HG03575 (cell line): ENCODE results near the gene PTPRN2.

Source experiments
- ATAC-seq: cut with Tn5 transposase; IDR thresholded peaks from one replicate; pipeline ENCODE4 v1.9.1; 2021; ENCODE audit not compliant: unreplicated experiment, insufficient number of reproducible peaks, low FRiP score; ENCODE audit errors: extremely low read depth

Gene PTPRN2

GRCh38 chr7:157837561-157837960 lies 750.1 kb downstream of the PTPRN2 start:
- ATAC-seq, result no peak

- no peak for ATAC-seq
Observed at GRCh38 chr7:157837047-157837446, 750.6 kb downstream of the PTPRN2 start.

GRCh38 chr7:157834501-157835163 lies 753.0 kb downstream of the PTPRN2 start:
- ATAC-seq, result no peak

GRCh38 chr7:157832866-157833607 lies 754.6 kb downstream of the PTPRN2 start:
- ATAC-seq, result no peak

DNA sequence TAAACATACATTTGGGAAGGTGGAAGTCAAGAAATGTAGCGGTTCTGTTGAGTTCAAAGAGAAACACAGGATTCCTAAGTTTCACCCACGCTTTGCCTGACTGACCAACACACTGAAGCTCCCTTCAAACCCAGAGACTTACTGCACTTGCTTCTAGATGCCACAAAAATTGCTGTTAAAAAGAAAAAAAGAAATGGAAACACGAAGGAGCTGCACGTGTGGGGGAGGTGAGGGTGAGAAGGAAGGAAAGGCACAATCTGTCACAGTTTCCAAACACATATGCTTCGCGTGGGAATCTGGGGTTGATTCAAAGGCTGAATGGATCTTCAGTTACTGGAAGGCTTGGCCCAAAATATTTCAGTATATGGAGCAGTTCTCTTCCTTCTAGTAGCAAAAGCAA lies 755.2 kb downstream of the PTPRN2 start:
- no peak for ATAC-seq

- no peak for ATAC-seq
Observed at GRCh38 chr7:157832006-157832405, 755.6 kb downstream of the PTPRN2 start.

GRCh38 chr7:157831143-157831905 lies 756.3 kb downstream of the PTPRN2 start:
- ATAC-seq, result no peak

DNA sequence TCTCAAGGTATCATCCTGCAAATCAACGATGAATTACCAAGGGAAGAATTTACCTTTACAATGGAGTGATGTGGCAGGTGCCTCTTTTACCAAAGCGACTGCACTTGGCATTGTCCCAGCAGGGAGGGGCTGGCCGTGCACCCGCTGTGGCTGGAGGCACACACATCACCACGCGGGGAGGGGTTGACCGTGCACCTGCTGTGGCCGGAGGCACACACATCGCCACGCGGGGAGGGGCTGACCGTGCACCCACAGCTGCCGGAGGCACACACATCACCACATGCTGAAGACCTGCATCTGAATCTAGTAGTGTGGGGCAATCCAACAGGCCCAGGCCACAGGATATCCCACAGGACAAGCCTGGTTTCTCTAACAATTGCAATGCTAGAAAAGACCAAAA lies 757.3 kb downstream of the PTPRN2 start:
- ATAC-seq, result no peak

- ATAC-seq, result no peak
Observed at GRCh38 chr7:157829491-157829890, 758.1 kb downstream of the PTPRN2 start.

DNA sequence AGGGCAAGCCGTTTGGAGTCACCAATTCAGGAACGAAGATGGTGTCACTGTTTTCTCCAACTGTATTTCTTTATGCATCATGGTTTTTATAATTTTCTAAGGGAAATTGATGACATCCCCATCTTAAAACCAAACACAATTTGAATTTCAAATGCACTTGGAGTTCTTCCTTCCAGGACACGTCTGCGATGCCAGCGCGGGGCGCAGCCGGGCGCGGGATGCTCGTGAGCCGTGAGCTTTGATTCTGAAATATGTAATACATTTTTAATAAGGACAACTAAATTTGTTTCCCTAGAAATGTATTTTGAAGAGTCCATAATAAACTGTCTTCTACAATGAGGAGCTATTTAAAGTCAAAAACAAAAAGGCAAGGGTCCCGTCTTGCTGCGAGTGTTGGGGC lies 758.7 kb downstream of the PTPRN2 start:
- ATAC-seq, result no peak

GRCh38 chr7:157828190-157828589 lies 759.4 kb downstream of the PTPRN2 start:
- ATAC-seq, result no peak

DNA sequence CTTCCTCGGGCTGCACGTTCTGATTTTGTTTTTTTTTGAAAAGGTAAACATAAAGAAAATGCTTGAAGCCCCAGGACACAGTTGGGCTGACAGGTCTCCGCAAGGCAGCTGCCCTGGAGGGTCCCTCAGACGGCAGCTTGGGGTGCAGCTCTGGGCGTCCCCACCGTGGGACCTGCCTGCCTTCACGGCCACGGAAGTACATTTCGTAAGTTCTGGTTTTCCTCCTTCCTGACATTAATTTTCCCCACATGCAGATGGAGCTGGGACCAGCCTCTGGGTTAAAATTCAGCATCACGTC lies 759.8 kb downstream of the PTPRN2 start:
- ATAC-seq, result no peak

GRCh38 chr7:157827045-157827862 lies 760.4 kb downstream of the PTPRN2 start:
- ATAC-seq, result no peak

DNA sequence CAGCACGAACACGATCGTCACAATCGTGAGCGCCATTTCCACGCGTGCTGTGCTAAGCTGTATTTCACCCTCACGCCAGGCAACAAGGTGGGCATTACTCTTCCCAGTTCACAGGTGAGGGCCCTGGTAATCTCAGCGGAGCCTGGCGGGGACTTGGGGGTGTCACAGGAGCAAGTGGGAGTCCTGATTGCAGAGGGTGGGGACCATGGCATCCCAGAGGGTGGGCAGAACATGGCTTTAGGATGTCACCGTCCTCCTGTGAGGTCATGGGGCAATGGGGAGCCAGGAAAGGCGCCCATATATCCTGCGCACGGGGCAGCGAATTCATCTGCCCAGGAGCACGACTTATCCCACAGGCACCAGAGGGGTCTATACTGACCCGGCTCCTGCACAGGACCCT lies 761.1 kb downstream of the PTPRN2 start:
- ATAC-seq, result no peak

- no peak for ATAC-seq
Observed at GRCh38 chr7:157825325-157825724, 762.3 kb downstream of the PTPRN2 start.

- ATAC-seq, result no peak
Observed at GRCh38 chr7:157824819-157825121, 762.9 kb downstream of the PTPRN2 start.

DNA sequence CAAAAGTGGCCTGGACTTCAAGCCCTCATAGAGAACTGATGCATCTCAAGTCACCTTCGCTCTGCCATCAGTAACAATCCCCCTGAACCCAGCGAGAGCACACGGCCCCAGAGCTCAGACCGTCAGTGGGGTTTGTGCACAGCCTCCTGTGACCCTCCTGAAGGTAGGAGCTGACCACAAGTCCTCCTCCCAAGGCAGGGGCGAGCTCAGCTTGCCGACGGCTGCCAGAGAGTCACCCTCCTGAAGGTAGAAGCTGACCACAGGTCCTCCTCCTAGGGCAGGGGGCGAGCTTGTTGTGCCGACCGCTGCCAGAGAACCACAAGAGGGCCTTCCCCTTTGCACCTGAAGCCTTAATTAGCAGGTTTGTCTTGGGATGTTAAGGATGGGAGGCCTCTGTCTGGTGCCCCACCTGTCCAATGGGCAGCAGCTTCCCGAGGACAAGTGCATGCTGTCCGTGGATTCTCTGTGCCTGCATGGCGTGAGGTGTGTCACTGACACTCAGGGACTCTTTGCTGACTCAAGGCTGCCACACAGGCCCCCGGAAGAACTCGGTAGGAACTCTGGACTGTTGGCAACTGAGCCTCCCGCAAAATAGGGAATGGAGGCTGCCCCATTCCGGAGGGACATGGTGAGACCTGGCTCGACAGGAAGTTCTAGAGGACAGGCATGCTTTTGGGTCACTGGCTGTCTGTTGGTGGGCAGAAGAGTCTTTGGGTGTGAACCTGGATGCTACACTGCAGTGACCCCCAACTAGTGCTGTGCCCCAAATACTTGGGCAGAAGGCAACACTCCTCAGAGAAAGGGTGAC lies 763.4 kb downstream of the PTPRN2 start:
- ATAC-seq, result no peak

- no peak for ATAC-seq
Observed at GRCh38 chr7:157822688-157823031, 765.0 kb downstream of the PTPRN2 start.
